Raji (cell line): ENCODE results near the gene RNF144B.

ENCODE experiments used
- POLR2A ChIP-seq: IDR thresholded peaks from 2 replicates; pipeline ENCODE4 v1.6.1; 2011; ENCODE audit warnings: low read depth, low read length, control low read depth; ENCODE audit not compliant: insufficient read depth

The RNF144B gene

GRCh38 chr6:18362058-18362561 lies 25.0 kb upstream of the RNF144B start:
- TF ChIP-seq POLR2A = no peak

GRCh38 chr6:18363746-18364145 lies 23.4 kb upstream of the RNF144B start:
- TF ChIP-seq POLR2A = no peak

DNA sequence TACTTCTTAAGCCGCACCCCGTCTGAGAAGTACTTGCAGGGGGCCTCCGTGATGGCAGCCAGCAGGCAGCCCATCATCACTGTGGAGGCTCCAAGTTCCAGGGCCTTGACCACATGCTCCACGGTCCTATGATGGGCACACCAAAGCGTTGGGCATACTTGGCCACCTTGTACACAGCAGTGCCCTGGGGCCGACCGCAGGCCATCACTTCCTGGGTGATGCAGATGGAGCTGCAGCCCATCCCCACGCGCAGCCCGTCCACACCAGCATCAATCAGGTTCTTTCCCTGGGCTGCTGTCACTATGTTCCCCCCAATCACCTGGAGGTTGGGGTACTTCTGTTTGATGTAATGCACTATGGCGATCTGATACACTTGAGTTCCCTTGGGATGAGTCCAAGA lies 19.8 kb upstream of the RNF144B start:
- TF ChIP-seq POLR2A = no peak

DNA sequence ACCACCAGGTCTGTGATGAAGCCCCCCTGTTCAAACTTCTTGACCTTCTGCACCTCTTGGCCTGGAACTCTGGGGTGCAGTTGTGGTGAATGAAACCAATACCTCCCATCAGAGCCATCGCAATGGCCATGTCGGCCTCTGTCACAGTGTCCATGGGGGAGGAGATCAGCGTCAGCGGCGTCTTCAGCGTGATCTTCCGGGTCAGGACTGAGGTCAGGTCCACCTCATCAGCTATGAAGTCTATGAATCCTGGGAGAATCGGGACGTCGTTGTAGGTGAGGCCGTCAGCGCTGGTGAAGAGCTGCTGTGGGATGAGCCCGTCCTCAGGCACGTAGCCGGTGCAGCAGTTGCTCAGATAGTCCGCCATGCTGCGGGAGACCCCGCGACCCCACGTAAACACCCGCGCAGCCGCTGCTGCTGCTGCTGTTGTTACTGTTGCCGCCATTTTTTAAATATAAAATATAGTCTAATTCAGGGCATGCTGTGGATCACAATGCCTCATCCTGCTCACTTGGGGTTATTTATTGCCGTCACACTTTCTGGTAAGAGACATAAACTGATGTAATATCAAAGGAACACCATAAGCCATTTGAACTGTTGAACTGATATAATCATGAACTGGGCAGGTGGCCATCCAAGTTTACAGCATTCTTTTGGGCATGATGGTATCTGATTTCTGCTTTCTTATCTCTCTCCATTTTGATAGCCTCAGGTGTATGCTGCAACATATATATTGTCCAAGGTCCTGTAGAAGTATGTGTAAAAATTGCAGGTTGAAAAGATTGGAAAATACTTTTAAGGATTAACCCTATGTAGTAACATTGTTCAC lies 18.7 kb upstream of the RNF144B start:
- TF ChIP-seq POLR2A = no peak

GRCh38 chr6:18371010-18371409 lies 16.1 kb upstream of the RNF144B start:
- TF ChIP-seq POLR2A = no peak

DNA sequence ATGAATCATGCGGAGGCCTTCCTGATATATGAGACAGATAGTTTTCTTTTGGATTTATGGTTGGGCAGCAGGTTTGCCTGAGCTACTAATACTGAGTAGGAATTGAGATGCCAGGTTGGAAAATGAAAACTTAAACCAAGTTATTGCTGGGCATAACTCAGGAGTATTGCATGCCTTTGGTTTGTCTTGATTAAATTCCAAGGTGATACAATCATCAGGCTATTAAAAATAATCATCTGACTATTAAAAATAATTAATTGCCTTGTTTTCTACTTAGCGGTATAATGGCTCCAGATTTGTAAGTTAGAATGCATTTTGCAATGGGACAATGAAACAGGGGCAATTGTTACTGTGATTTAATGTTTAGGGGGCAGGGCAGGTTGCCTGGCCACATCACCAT lies 15.5 kb upstream of the RNF144B start:
- no peak for TF ChIP-seq POLR2A

DNA sequence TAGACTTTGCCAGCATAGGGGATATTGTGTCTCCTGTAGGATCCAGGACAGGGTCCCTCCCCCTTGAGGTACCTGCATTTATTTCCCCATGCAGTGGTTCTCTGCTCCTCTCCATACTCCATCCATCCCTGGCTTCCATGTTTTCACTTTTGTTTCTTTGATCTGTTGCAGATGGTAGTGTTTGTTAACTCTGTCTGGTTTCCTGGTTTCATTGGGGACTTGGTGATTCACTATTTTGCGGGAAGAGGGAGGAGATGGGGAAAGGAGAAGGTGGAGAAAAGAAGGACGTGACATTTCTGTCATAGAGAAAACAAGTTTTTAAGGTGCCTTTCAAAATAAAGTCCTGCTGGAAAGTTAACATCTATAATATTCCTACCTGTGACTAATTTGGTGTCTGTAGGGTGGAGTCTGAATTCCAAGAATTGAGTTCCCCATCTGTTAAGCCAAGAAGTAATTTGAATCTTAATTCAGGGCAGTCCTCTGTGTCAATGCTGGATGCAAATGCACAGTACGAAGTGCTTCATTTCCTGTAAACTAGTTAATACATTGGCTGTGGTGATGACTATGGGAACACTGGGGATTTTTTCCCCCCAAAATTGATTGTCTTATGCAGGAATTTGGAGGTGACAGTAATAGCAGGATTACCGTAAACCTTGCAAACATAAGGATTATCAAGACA lies 6.9 kb upstream of the RNF144B start:
- no peak for TF ChIP-seq POLR2A

- no peak for TF ChIP-seq POLR2A
Measured at GRCh38 chr6:18380851-18381250, 6.3 kb upstream of the RNF144B start.

DNA sequence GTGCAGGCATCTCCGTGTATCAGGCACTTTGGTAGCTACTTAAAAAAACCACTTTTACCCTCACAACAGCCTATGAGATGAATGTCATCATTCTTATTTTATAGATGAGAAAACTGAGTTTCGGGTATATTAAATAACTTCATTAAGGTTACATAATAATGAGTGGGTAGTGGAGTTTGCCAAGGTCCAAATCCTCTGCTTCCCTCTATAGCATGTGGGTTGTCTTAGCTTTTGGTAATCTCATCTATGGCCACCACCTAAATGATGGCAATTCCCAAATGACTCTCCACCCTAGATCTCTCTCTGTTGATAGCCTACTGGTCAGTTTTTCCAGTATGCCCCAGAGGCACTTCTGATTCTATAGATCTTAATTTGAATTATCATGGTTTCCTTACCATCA lies 3.7 kb upstream of the RNF144B start:
- TF ChIP-seq POLR2A = no peak

- TF ChIP-seq POLR2A = no peak
Measured at GRCh38 chr6:18384621-18385020, 2.5 kb upstream of the RNF144B start.

- no peak for TF ChIP-seq POLR2A
Measured at GRCh38 chr6:18386298-18386976, 713 bp upstream of the RNF144B start.

GRCh38 chr6:18388271-18388670 lies 1.1 kb downstream of the RNF144B start:
- no peak for TF ChIP-seq POLR2A

- TF ChIP-seq POLR2A = no peak
Measured at GRCh38 chr6:18388942-18389341, 1.8 kb downstream of the RNF144B start.

DNA sequence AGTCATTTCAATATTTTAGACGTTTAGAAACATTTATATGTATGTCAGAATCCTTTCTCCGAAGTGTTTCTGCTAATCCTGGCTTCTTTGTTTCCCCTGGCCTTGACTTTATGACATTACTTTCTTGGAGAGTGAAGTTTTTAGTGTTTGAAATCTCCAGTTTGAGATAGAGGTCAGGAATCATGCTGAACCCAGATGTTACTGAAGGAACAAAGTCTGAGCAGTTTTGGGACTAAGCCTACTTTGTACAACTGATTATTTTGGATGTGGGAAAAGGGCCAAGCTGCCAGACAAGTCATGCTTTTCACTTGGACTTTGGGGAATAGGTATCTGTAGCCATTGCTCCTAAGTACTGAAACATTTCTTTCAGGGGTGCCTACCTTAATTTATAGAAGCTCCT lies 2.3 kb downstream of the RNF144B start:
- TF ChIP-seq POLR2A = no peak

- TF ChIP-seq POLR2A = no peak
Measured at GRCh38 chr6:18390476-18390875, 3.3 kb downstream of the RNF144B start.

- TF ChIP-seq POLR2A = no peak
Measured at GRCh38 chr6:18391023-18391422, 3.9 kb downstream of the RNF144B start.
